HG02938 (cell line): Measurements from ENCODE around the gene MRPS5.
"Not testable (repeated sequence)": the region's sequence is repeated elsewhere in the genome, so short reads cannot be mapped to it uniquely, and the experiment has no call there.

ENCODE experiments used
- ATAC-seq: cut with Tn5 transposase; IDR thresholded peaks from one replicate; pipeline ENCODE4 v1.9.1; 2021; ENCODE audit warnings: mild to moderate bottlenecking, moderate library complexity; ENCODE audit not compliant: unreplicated experiment

Gene MRPS5

DNA sequence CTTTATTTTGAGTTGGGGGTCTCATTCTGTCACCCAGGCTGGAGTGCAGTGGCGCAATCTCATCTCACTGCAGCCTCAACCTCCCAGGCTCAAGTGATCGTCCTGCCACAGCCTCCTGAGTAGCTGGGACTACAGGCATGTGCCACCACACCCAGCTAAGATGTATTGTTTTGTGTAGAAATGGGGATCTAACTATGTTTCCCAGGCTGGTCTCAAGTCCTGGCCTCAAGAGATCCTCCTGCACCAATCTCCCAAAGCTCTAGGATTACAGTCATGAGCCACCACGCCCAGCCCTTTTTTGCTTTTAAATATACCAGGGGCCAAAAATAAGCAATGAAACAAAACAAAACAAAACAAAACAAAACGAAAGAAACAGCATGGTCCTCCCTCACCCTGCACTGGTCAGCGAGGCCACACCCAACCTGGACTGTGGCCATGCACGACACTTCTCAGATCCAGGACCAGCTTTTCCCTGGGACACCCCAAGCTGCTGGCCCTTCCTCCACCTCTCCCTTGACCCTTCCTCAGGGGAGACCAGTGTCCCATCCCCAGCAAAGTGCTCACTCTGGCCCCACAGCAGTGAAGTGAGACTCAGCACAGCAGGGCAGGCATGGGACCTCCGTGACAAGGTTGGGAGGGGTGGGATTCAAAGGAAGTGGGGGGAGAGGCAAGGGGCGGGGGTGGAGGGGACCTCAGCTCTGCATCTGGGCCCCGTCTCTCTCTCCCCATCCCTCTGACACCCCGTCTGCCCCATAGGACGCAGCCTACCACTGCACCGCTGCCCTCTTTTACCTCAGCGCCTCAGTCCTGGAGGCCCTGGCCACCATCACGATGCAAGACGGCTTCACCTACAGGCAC, 72.6 kb downstream of the MRPS5 start:
- no peak for ATAC-seq

DNA sequence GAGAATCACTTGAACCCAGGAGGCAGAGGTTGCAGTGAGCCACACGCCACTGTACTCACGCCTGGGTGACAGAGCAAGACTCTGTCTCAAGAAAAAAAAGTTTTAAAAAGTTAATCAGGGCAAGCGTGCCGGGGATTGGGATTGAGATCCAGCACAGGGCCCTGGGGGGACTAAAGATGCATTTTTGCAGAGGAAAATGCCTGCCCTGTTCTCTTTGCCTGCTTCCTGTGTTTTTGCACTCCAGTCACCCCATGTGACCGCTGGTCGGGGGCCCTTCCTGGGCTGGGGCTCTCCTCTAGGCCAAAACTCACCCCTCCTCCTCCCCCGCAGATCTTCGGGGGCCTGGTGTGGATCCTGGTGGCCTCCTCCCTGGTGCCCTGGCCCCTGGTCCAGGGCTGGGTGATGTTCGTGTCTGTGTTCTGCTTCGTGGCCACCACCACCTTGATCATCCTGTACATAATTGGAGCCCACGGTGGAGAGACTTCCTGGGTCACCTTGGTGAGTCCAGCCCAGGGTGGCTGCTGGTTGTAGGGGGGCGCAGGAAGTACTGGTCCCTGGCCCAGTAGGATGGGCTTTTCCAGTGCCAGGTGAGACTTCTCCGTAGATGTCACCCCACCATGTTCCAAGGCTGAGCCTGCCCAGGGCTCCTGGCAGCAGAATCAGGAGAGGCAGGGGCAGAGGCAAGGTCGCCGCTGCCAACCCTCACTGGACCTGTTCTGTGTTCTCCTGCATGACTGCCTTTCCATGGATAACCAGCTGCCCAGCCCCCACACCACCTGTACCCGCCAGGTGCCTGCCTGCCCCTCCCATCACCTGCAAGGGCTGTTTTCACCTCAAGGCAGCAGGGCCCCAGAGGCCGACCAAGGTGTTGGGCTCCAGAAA, 73.7 kb downstream of the MRPS5 start:
- no peak for ATAC-seq

DNA sequence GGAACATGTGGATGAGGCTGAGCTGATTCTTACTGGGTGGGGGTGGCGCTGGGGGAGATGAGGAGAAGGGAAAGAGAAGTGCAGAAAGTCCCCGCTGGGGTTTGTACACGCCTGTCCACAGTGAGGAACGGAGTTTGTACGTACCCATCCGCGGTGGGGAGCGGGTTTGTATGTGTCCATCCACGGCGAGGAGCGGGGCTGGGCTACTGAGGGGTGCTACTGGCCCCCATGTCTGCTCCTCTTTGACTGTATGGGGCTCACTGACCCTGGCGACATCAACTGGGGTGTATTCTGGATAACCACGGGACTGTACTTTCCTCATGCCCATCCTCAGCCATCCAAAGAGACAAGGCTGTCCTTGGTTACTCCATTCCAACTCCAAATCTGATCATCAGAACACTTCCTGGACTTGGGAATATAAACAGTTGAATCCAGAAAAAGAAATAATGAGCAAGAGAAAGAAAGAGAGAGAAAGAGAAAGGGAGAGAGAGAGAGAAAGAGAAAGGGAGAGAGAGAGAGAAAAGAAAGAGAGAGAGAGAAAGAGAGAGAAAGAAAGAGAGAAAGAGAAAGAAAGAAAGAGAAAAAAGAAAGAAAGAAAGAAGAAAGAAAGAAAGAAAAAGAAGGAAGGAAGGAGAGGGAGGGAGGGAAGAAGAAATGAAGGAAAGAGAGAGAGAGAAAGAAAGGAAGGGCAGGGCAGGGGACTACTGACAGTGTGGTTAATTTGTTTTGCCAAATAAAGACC, 75.1 kb downstream of the MRPS5 start:
- no peak for ATAC-seq

DNA sequence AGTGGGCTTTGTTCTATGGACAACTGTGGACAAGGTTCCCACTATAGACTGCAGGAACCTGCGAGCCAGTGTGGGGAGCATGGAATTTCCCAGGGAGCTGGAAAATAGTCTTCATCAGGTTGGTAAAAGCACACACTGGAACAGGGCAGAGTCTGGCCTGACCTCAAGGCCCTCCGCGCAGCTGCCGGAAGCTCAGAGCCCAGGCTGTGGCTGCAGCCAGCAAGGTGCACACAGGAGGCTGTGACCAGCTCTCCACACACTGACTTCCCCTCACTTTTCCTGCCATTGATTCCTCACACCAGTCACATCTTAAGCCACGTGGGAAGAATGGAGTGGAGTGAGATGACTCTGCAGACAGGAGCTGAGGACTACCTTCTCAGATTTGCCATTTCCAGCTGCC, 77.0 kb downstream of the MRPS5 start:
- no peak for ATAC-seq

DNA sequence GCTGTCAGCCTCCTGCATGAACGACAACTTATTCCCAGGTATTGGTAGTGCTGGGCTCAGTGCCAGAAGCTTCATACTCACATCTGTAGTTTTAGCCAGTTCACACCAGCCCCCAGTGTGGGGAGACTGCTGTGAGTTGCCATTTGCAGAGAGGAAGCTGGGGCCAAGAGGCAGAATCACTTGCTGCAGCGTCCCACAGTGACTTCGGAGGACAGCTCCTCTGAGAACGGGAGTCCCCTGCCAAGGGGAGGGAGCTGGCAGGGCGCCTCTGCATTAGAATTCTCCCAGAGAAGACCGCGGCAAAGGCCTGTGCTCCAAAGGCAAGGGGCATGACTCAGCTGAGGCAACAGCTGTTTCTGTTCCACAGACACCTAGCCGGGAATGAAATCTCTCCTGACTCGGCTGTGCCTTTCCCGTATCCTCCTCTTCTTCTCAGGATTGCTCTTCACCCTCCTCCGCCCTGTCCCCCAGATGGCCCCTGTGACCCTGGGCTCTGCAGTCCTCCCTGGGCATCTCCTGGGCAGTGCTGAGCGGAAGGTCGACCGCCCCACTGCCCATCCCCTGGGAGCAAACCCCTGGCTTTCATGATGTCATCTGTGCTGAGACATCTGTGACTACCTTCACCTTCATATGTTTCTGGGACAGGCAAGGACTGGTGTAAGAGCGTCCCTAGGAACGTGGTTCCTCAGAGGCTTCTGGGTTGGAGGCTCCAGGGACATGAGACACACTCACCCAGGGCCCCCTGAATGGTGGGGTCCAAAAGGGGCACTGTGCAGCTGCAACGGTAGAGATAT, 78.1 kb downstream of the MRPS5 start:
- no peak for ATAC-seq

DNA sequence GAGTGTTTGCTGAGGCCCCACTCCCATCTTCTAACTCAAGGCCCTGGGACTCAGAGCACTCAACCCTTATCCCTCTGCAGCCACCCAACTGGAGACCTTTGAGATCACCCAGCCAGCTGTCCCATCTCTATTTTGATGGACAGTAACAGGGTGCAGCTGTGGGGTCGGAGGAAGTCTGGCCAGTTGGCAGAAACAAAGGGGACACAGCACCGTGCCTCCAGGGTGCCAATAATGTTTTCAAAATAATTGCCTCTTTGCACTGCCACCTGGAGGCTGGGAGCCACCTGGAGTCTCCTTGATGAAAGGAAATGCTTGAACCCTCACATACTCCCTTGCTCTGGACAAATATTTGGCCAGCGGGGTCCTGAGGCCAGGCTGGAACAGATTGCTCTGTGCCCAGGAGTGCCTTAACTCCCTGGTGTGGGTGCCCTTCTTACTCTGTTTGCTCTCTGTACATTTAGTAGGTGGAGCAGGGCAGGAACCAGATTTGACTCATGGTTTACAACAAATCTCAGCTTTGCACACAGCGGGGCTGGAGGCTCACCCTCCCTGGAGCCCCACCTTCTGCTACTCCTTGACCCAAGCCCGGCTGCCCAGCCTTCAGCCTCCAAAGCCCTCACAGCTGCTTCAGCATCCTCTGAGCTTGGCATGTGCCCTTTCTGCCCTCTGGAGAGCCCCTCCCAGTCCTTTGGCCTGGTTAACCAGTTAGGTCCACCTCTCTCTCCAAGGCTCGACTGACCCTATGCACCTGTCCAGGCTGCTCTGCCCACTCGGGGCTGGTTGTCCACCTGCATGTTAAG, 78.9 kb downstream of the MRPS5 start:
- ATAC-seq, result no peak

DNA sequence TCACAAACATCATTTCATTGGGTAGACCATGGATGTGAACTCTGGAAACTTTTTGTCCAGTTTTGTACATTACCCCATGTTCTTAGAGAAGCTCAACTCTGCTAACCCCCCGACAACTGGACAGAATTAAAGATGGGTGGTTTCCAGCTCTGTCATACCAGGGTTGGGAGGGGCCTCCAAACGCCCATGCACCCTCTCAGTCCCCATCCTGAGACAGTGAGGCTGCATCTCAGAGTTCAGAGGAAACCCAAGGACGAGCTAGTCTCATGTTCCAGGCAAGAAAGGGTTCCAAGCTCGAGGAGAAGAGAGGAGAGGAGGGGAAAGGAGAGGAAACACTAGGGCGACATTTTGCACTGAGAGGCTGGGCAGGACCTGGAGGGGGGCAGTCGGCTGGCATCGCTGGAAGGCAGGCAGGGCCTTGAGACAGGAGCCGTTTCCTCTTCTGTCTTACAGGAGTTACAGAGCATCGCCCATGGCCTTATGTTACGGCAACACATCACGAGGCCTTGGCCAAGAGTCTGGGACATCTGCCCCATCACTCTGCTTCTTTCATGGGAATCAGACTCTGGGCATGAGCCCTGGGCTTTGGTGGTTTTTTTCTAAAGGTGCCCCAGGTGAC, 79.7 kb downstream of the MRPS5 start:
- ATAC-seq, result no peak

DNA sequence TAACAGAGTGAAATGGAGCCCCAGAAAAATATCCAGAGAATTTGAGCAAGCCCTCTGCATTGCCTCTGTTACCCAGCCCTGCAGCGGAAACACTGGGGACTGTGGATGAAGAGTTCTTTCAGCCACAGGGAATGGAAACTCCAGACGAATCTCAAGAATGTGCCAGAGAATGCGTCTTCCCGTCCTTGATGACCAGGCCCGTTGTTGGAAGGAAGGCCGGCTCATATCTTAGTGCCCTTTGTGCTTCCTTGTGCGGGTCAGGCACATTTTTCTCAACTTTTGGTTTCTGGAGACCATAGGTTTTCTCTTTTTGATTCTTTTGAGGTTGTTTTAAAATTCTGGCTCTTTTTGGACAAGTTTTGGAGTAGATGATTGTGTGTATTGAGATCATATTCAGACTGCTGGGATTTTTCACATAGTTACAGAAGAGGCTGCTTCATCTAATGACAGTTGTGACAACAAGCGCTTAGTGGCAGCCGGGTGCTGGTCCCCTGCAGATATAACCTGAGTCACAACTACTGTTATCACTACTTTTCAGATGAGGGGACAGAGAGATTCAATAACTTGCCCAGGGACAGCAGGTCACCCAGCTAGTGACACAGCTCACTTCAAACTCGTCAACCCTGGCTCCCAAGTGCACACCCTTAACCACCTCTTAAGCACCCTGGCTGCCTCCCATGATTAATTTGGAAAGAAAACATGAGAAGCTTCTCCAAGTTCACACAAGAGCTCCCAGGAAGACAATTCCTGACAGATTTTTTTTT, 80.4 kb downstream of the MRPS5 start:
- no peak for ATAC-seq

DNA sequence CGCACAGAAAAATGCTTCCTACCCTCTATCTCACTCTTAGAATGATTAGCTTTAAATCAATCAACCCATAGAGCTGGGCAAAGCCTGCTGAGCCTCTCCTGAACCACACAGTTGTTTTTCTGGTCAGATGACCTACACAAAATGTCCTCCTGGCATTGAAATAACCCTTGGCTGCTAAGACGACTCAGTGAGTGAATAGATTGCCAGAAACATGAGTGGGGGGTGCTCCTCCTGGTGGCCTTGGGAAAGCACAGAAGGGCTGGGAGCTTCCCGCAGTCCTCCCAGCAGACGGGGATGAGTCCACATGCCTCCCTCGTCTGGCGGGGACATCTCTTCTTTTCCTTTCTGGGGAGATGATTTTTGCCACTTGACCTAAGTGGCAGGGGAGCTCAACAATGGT, 81.2 kb downstream of the MRPS5 start:
- no peak for ATAC-seq

DNA sequence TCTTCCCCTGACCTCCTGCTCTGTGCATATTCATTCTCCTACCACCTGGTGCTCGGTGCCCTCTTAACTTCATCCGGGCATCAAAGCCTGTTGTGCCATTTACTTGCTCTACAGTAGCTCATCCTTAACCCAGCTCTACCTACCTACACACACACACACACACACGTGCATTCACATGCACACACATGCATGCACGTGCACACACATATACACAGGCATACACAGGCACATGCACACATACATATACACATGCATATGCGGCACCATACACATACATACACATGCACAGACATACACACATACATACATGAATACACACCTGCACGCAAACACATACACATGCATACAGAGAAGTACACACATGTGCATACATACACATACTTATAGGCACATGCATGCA, 81.6 kb downstream of the MRPS5 start:
- ATAC-seq, result no peak

DNA sequence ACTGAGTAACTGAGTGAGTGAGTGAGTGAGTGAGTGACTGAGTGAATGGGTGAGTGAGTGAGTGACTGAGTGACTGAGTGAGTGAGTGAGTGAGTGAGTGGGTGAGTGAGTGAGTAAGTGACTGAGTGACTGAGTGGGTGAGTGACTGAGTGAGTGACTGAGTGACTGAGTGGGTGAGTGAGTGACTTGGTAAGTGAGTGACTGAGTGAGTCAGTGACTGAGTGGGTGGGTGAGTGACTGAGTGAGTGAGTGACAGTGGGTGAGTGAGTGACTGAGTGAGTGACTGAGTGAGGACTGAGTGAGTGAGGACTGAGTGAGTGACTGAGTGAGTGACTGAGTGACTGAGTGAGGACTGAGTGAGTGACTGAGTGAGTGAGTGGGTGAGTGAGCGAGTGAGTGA, 82.2 kb downstream of the MRPS5 start:
- no peak for ATAC-seq

DNA sequence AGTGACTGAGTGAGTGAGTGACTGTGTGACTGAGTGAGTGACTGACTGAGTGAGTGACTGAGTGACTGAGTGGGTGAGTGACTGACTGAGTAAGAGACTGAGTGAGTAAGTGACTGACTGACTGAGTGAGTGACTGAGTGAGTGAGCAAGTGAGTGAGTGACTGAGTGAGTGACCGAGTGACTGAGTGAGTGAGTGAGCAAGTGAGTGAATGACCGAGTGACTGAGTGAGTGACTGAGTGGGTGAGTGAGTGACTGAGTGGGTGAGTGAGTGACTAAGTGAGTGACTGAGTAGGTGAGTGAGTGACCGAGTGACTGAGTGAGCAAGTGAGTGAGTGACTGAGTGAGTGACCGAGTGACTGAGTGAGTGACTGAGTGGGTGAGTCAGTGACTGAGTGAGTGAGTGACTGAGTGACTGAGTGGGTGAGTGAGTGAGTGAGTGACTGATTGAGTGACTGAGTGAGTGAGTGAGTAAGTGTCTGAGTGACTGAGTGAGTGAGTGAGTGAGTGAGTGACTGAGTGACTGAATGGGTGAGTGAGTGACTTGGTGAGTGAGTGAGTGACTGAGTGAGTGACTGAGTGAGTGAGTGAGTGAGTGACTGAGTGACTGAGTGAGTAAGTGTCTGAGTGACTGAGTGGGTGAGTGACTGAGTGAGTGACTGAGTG, 82.8 kb downstream of the MRPS5 start:
- no peak for ATAC-seq

DNA sequence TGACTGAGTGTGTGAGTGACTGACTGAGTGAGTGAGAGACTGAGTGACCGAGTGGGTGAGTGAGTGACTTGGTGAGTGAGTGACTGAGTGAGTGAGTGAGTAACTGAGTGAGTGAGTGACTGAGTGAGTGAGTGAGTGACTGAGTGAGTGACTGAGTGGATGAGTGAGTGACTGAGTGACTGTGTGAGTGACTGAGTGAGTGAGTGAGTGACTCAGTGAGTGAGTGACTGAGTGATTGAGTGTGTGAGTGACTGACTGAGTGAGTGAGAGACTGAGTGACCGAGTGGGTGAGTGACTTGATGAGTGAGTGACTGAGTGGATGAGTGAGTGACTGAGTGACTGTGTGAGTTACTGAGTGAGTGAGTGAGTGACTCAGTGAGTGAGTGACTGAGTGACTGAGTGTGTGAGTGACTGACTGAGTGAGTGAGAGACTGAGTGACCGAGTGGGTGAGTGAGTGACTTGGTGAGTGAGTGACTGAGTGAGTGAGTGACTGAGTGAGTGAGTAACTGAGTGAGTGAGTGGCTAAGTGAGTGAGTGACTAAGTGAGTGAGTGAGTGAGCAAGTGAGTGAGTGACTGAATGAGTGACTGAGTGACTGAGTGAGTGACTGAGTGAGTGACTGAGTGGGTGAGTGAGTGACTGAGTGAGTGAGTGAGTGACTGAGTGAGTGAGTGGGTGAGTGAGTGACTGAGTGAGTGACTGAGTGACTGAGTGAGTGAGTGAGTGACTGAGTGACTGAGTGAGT, 83.6 kb downstream of the MRPS5 start:
- not testable (repeated sequence) for ATAC-seq

DNA sequence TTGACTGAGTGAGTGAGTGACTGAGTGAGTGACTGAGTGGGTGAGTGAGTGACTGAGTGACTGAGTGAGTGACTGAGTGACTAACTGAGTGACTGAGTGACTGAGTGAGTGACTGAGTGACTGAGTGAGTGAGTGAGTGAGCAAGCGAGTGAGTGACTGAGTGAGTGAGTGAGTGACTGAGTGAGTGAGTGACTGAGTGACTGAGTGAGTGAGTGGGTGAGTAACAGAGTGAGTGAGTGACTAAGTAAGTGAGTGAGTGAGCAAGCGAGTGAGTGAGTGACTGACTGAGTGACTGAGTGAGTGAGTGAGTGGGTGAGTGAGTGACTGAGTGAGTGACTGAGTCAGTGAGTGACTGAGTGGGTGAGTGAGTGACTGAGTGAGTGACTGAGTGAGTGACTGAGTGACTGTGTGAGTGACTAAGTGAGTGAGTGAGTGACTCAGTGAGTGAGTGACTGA, 84.2 kb downstream of the MRPS5 start:
- no peak for ATAC-seq

DNA sequence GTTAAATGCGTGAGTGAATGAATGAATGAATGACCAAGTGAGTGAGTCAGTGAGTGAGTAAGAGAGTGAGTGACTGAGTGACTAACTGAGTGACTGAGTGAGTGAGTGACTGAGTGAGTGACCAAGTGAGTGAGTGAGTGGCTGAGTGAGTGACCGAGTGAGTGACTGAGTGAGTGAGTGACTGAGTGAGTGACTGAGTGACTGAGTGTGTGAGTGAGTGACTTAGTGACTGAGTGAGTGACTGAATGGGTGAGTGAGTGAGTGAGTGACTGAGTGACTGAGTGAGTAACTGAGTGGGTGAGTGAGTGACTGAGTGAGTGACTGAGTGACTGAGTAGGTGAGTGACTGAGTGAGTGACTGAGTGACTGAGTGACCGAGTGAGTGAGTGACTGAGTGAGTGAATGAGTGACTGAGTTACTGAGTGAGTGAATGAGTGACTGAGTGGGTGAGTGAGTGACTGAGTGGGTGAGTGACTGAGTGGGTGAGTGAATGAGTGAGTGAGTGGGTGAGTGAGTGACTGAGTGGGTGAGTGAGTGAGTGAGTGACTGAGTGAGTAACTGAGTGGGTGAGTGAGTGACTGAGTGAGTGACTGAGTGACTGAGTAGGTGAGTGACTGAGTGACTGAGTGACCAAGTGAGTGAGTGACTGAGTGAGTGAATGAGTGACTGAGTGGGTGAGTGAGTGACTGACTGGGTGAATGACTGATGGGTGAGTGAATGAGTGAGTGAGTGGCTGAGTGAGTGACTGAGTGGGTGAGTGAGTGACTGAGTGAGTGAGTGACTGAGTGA, 84.8 kb downstream of the MRPS5 start:
- no peak for ATAC-seq
